Pulmonary artery endothelial cell (primary cell): ENCODE measurements around the gene MAGIX. TPM values are rescaled to one million over a fixed set of nuclear protein-coding genes. Genes with fewer than 3 reads are reported as not detected.
"Not testable (repeated sequence)": the region's sequence is repeated elsewhere in the genome, so short reads cannot be mapped to it uniquely, and the experiment has no call there.

Source experiments
- DNase-seq: peaks from one replicate; pipeline ENCODE4 v3.0.0-alpha.2; 2011; ENCODE audit warnings: low read depth, low spot score
- total RNA-seq: library from RNA; depleted of rRNA; stranded (reverse); fragments of >200 nt; gene quantifications from 2 replicates; pipeline ENCODE4 v1.2.3, GENCODE V29; 2014

MAGIX gene
- 0.59 and 1.2 TPM in 2 replicates for total RNA-seq

GRCh38 chrX:49162620-49163019 is at the start of gene MAGIX:
Gene MAGIX (plus strand): TSS chrX:49162758. CDS start chrX:49162890, 132 bp downstream.
- no peak for DNase-seq

- DNase-seq = no peak
These were observed 46.5 kb upstream of the MAGIX start for GRCh38 chrX:49116076-49116475.

GRCh38 chrX:49116716-49117115 is 45.8 kb upstream of the MAGIX start:
- no peak for DNase-seq

GRCh38 chrX:49117581-49117980 is 45.0 kb upstream of the MAGIX start:
- DNase-seq = no peak

- no peak for DNase-seq
These were observed 42.5 kb upstream of the MAGIX start for GRCh38 chrX:49120091-49120490.

- no peak for DNase-seq
These were observed 40.1 kb upstream of the MAGIX start for GRCh38 chrX:49122499-49122898.

GRCh38 chrX:49127742-49128258 is 34.8 kb upstream of the MAGIX start:
- not testable (repeated sequence) for DNase-seq

- DNase-seq = no peak
These were observed 33.1 kb upstream of the MAGIX start for GRCh38 chrX:49129427-49129826.

GRCh38 chrX:49132275-49132674 is 30.3 kb upstream of the MAGIX start:
- not testable (repeated sequence) for DNase-seq

- no peak for DNase-seq
These were observed 28.8 kb upstream of the MAGIX start for GRCh38 chrX:49133759-49134158.

GRCh38 chrX:49137492-49137891 is 25.1 kb upstream of the MAGIX start:
- DNase-seq = peak; percentile 55

GRCh38 chrX:49139713-49140112 is 22.8 kb upstream of the MAGIX start:
- no peak for DNase-seq

GRCh38 chrX:49142264-49142663 is 20.3 kb upstream of the MAGIX start:
- not testable (repeated sequence) for DNase-seq

GRCh38 chrX:49143154-49143553 is 19.4 kb upstream of the MAGIX start:
- DNase-seq = not testable (repeated sequence)

- DNase-seq = no peak
These were observed 15.3 kb upstream of the MAGIX start for GRCh38 chrX:49147282-49147681.

GRCh38 chrX:49147936-49148335 is 14.6 kb upstream of the MAGIX start:
- no peak for DNase-seq

- DNase-seq = not testable (repeated sequence)
These were observed 14.0 kb upstream of the MAGIX start for GRCh38 chrX:49148390-49149100.

GRCh38 chrX:49149291-49149690 is 13.3 kb upstream of the MAGIX start:
- not testable (repeated sequence) for DNase-seq

- no peak for DNase-seq
These were observed 9.1 kb upstream of the MAGIX start for GRCh38 chrX:49153467-49153866.

- DNase-seq = peak; percentile 24
These were observed 7.2 kb upstream of the MAGIX start for GRCh38 chrX:49155243-49155899.

- DNase-seq = peak; percentile 51
These were observed 6.4 kb upstream of the MAGIX start for GRCh38 chrX:49155900-49156837.

- DNase-seq = no peak
These were observed 5.4 kb upstream of the MAGIX start for GRCh38 chrX:49157194-49157593.
